GM06990 (cell line): Measurements from ENCODE around the gene SPA17.
A peak's percentile ranks its signal among the peaks of the same experiment; 100 is the strongest.

Source experiments
- DNase-seq: peaks from one replicate; pipeline ENCODE4 v3.0.0-alpha.2; 2011; ENCODE audit not compliant: insufficient read length; ENCODE audit errors: extremely low read depth
- H3K27me3 ChIP-seq: replicated peaks from 2 replicates; pipeline ENCODE4 v1.6.0; 2011; ENCODE audit warnings: low read length; ENCODE audit not compliant: control insufficient read depth, insufficient read depth
- H3K36me3 ChIP-seq: 2 replicates; pipeline ENCODE4 v1.5.1; 2011; ENCODE audit warnings: low read length; ENCODE audit not compliant: control insufficient read depth, insufficient read depth
- H3K4me3 ChIP-seq: replicated peaks from 2 replicates; pipeline ENCODE4 v1.5.1; 2011; ENCODE audit warnings: low read depth, mild to moderate bottlenecking, control low read depth, low read length
- TF ChIP-seq, protein P1 (sequence below): IDR thresholded peaks from 2 replicates; pipeline ENCODE4 v1.5.1; 2011; ENCODE audit warnings: low read length, control low read depth, mild to moderate bottlenecking, inconsistent platforms; ENCODE audit not compliant: insufficient read depth, poor library complexity, severe bottlenecking

Gene SPA17

GRCh38 chr11:124673333-124674167, at the start of gene SPA17, which contains the start of gene SIAE:
SPA17 (plus strand) TSS chr11:124673904; CDS start chr11:124675265, 1,361 bp downstream.
SIAE (minus strand) TSS chr11:124673739; CDS start chr11:124673708, 31 bp downstream.
- TF ChIP-seq, protein P1, sequence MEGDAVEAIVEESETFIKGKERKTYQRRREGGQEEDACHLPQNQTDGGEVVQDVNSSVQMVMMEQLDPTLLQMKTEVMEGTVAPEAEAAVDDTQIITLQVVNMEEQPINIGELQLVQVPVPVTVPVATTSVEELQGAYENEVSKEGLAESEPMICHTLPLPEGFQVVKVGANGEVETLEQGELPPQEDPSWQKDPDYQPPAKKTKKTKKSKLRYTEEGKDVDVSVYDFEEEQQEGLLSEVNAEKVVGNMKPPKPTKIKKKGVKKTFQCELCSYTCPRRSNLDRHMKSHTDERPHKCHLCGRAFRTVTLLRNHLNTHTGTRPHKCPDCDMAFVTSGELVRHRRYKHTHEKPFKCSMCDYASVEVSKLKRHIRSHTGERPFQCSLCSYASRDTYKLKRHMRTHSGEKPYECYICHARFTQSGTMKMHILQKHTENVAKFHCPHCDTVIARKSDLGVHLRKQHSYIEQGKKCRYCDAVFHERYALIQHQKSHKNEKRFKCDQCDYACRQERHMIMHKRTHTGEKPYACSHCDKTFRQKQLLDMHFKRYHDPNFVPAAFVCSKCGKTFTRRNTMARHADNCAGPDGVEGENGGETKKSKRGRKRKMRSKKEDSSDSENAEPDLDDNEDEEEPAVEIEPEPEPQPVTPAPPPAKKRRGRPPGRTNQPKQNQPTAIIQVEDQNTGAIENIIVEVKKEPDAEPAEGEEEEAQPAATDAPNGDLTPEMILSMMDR = no peak
- peak within 1 kb of the TSS; percentile 85 for H3K4me3 ChIP-seq
- no peaks in the 10 kb centered on the region for H3K27me3 ChIP-seq
- DNase-seq = peak; percentile 91
- H3K36me3 ChIP-seq = no peaks in the 10 kb centered on the region

DNA sequence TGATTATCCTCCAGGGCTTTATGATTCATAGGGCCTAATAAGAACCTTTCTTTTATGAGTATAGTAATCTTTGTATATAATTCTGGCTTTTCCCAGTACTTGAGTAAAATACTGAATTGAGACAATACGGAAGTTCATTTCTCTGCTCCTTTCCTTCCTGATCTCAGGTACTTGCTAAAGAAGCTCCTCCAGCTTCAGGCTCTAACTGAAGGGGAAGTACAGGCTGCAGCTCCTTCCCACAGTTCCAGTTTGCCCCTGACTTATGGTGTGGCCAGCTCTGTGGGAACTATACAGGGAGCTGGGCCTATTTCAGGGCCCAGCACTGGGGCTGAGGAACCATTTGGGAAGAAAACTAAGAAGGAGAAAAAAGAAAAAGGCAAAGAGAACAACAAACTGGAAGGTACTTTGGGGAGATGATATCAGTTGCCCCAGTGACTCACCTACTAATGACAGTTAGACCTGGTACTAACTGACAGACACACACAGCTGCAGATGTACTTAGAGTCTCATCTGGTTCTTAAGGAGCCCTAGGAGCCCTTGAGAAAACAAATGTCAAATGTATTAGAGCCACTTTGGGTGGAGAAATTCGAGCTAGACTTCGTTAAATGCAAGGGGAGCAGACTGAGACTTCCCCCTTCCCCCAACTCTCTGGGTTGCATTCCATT, 48.1 kb upstream of the SPA17 start:
- TF ChIP-seq, protein P1 = no peak
- no peak for DNase-seq
- Histone ChIP-seq H3K27me3 (no peaks in the 10 kb centered on the region), H3K4me3 (no peak overlapping the region), H3K36me3 (peaks cover 19% of the 10 kb centered on the region)

- DNase-seq = no peak
- TF ChIP-seq, protein P1 = no peak
- H3K27me3 ChIP-seq = no peaks in the 10 kb centered on the region
- H3K4me3 ChIP-seq = no peak overlapping the region
- H3K36me3 ChIP-seq = peaks cover 28% of the 10 kb centered on the region
Measured at GRCh38 chr11:124627546-124627945, 46.2 kb upstream of the SPA17 start.

DNA sequence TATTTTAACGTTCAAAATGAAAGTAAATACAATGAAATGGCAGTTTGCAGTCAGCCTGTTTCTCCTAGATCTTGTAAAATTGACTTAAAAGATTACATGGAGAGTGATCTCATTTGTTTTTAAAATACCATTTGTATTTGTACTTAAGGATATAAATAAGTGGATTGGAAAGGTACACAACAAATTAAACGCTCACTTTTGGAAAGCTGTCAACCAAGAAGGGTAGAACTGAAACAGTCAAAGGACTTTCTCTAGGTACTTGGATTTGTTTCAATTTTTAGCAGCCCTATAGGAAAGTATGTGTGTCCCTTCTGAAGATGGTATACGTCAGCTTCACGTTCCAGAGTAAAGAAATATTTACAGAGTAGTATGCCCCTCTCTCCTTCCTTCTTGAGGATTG, 43.7 kb upstream of the SPA17 start:
- no peak for DNase-seq
- Histone ChIP-seq H3K36me3 (peaks cover 29% of the 10 kb centered on the region), H3K4me3 (no peak overlapping the region), H3K27me3 (no peaks in the 10 kb centered on the region)
- TF ChIP-seq, protein P1 = no peak

DNA sequence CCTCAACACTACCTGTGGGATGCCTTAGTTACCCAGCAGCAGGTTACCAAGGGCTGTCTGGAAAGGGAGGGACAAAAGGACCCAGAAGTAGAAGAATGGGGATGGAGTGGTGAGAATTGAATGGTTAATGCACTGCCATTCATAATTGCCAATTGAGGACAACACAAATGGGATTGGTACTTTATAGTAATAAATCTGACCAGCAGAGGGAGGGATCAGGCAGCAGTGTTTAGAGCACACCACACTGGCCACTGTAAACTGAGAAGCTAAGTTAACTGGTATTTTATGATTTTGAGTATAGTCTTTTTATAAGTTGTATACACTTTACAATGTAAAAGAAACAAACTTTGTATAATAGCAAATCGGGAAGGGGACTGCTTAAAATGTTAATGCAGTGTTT, 40.3 kb upstream of the SPA17 start:
- Histone ChIP-seq H3K4me3 (no peak overlapping the region), H3K27me3 (no peaks in the 10 kb centered on the region), H3K36me3 (peaks cover 17% of the 10 kb centered on the region)
- DNase-seq = no peak
- TF ChIP-seq, protein P1 = peak; percentile 25
